MG63 (cell line): Measurements from ENCODE around the gene SCN4A. TPM values are rescaled to one million over a fixed set of nuclear protein-coding genes. Genes with fewer than 3 reads are reported as not detected.

ENCODE experiments used
- DNase-seq: peaks from one replicate; pipeline ENCODE4 v3.0.0-alpha.2; 2020
- H3K27me3 ChIP-seq: fragments of 250-450 bp; sonication (Bioruptor Pico); 2 replicates; pipeline ENCODE4 v1.5.1; 2020; ENCODE audit warnings: mild to moderate bottlenecking, moderate library complexity
- H3K36me3 ChIP-seq: fragments of 250-450 bp; sonication (Bioruptor Pico); 2 replicates; pipeline ENCODE4 v1.5.1; 2020; ENCODE audit warnings: mild to moderate bottlenecking, moderate library complexity
- H3K4me3 ChIP-seq: fragments of 250-450 bp; sonication (Bioruptor Pico); 2 replicates; pipeline ENCODE4 v1.5.1; 2020; ENCODE audit warnings: mild to moderate bottlenecking, moderate library complexity
- H3K9me3 ChIP-seq: fragments of 250-450 bp; sonication (Bioruptor Pico); 2 replicates; pipeline ENCODE4 v1.5.1; 2020; ENCODE audit warnings: mild to moderate bottlenecking, moderate library complexity
- total RNA-seq: library from RNA; depleted of rRNA; stranded (reverse); fragments of >200 nt; shearing (Covaris generic); gene quantifications from 2 replicates; pipeline ENCODE4 v1.2.3, GENCODE V29; 2014; ENCODE audit warnings: low replicate concordance

Gene SCN4A
- total RNA-seq, 1 experiment from 2014 or later: not detected

DNA sequence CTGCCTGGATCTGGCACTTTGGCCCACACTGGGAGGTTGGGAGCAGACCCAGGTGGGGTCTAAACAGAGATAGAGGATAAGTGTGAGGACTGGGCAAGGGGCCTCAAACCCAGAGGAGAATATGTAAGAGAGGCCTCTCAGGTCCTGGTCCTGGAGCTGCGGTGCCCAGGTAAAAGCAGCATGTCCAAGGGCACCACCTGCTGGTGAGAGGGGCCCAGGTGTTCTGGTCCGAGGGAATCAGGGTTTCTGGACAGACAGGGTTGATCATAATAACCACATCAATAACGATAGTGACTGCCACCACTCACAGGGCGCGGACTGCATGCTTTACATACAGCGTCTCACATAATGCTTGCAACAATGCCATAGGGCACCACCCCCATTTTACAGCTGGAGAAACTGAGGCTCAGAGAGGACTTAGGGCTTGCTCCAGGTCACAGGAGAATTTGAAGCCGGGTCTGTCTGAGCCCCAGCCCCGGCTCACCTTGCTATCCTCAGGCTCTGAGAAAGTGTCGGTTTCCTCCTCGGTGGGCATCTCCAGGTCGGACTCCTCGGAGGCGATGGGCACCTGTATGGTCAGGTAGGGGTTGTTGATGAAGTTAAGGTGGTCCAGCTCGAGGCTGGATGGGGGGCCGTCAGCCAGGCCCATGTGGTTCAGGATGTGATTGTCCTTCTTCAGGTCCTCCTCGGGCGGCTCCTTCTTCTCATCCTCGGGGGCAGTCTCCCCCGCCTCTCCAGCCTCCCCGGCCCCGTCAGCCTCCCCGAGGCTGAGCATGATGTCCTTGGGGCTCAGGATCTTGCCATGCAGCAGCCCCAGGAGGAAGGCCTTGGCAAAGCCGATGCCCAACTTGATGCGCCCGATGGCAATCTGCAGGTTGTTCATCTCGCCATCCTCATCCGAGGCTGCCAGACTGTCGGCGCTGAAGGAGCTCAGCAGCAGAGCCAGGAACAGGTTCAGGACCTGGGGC is 21.5 kb downstream of the SCN4A start:
- DNase-seq: no peak
- Histone ChIP-seq H3K4me3 (no peak overlapping the region), H3K9me3 (no peaks in the 10 kb centered on the region), H3K36me3 (no peaks in the 10 kb centered on the region), H3K27me3 (no peaks in the 10 kb centered on the region)

GRCh38 chr17:63949576-63950250 is 23.0 kb downstream of the SCN4A start:
- no peaks in the 10 kb centered on the region for H3K36me3 ChIP-seq
- no peak overlapping the region for H3K4me3 ChIP-seq
- H3K27me3 ChIP-seq: no peaks in the 10 kb centered on the region
- H3K9me3 ChIP-seq: no peaks in the 10 kb centered on the region
- no peak for DNase-seq

DNA sequence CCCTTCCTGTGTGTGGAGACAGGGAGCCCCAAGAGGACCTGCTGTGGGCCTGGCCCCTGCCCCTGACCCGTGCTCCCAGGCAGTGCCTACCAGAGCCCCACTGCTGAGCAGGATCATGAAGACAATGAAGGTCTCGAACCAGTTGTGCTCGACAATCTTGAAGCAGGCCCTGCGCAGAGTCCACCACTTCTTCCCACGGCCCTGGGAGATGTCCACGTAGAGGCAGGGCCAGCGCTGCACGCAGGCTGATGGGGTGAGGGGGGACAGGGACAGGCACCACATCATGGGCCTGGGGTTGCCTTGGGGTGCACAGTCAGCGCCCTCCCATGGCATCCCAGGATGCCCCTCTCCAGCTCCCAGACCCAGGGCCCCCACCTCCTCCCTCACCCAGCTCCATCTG is 24.2 kb downstream of the SCN4A start:
- DNase-seq: no peak
- Histone ChIP-seq H3K27me3 (no peaks in the 10 kb centered on the region), H3K9me3 (no peaks in the 10 kb centered on the region)

DNA sequence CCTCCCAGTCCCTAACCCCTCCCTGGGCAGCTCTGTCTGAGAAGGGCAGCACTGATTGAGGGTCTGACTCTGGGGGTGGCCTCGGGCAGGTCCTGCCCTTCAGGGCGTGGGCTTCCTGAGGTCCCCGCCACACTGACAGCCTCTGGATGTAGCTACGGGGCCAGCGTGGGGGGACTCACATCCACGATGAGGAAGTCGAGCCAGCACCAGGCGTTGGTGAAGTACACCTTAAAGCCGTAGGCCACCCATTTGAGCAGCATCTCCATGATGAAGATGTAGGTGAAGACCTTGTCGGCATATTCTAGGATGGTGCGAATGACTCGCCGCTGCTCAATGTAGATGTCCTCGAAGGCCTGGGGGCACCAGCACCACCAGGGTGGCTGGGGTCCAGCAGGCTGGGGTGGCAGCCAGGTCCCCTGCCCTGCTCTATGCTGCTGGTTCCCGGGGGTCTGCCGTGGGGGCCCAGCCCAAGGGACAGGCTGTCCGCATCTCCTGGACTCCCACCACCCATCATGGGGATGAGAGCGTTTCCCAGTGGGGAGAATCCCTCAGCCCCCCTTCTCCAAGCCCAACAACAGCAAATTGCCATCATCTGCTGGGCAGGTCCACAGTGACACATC is 24.9 kb downstream of the SCN4A start:
- Histone ChIP-seq H3K27me3 (no peaks in the 10 kb centered on the region), H3K4me3 (no peak overlapping the region), H3K9me3 (no peaks in the 10 kb centered on the region), H3K36me3 (no peaks in the 10 kb centered on the region)
- DNase-seq: no peak

More for the DNA sequence above, 24.2 kb downstream of the SCN4A start:
- Histone ChIP-seq H3K4me3 (no peak overlapping the region), H3K36me3 (no peaks in the 10 kb centered on the region)

DNA sequence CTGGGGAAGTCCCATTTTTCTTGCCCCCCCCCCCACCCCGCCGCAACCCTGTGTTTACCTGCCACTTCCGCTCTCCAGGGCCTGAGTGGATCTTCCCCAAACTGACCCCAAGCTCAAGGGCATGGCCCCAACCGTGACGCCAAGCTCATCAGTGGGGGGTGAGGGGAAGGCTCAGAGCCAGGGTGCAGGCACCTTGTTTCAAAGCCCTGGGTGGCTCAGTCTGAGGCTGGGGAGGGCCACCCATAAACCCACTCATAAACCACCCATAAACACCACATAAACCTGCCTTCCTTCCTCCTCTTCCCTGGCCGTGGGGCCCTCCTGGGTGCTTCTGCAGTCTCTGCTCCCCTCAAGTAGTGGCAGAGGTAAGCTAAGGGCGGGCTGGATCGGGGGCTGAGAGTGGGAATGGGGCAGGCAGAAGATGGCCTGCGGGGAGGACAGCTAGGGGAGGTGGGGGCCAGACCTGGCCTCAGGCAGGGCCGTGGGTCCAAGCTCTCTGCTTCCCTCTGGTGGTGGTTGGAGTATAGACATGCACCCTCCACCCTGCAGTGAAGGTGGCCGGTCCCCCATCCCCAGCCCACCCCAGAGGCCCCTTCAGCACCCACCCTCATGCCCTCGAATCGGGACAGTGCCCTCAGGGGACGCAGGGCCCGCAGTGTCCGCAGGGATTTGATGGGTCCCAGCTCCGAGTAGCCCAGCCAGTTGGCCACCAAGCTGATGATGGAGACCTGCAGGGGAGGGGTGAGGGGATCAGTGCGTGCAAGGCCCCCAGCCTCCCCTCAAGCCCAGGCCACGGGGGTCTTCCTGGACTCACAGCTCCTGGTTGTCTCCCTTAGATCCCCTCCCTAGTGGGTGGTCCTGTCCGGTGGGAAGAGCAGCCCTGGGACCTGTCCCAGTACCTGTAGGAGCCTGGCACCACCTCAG is 26.0 kb downstream of the SCN4A start:
- H3K27me3 ChIP-seq: no peaks in the 10 kb centered on the region
- no peaks in the 10 kb centered on the region for H3K9me3 ChIP-seq
- H3K4me3 ChIP-seq: no peak overlapping the region
- no peaks in the 10 kb centered on the region for H3K36me3 ChIP-seq
- DNase-seq: peak; percentile 44

DNA sequence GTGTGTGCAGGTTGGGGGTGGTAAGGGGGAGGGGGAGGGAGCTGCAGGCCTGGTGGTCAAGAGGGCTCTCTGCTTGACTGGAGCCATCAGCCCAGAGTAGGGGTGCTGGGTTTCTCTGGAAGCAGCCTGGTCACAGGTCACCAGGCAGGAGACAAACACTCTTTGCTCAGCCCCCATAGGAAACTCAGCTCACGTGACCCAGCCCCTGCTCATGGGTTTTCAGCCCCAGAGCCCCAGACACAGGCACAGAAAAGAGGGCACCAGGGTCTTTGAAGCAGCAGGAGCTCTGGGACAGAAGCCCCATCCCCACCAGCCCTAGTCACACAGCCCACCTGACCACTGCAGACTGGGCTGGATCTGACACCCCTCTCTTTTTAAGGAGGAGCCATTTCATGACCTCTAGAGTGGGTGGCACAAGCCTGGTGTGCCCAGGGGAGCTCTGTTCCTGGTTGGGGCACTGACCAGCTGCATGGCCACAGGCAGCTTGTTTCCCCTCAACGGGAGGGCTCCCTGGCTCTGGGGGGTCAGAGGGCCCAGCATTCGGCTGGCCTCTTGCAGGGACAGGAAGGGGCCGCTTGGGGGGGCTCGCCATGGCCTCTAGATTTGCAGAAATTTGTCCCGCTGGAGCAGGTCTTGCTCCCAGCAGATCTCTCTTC is 26.8 kb downstream of the SCN4A start:
- Histone ChIP-seq H3K36me3 (no peaks in the 10 kb centered on the region), H3K4me3 (no peak overlapping the region), H3K27me3 (no peaks in the 10 kb centered on the region), H3K9me3 (no peaks in the 10 kb centered on the region)
- no peak for DNase-seq

DNA sequence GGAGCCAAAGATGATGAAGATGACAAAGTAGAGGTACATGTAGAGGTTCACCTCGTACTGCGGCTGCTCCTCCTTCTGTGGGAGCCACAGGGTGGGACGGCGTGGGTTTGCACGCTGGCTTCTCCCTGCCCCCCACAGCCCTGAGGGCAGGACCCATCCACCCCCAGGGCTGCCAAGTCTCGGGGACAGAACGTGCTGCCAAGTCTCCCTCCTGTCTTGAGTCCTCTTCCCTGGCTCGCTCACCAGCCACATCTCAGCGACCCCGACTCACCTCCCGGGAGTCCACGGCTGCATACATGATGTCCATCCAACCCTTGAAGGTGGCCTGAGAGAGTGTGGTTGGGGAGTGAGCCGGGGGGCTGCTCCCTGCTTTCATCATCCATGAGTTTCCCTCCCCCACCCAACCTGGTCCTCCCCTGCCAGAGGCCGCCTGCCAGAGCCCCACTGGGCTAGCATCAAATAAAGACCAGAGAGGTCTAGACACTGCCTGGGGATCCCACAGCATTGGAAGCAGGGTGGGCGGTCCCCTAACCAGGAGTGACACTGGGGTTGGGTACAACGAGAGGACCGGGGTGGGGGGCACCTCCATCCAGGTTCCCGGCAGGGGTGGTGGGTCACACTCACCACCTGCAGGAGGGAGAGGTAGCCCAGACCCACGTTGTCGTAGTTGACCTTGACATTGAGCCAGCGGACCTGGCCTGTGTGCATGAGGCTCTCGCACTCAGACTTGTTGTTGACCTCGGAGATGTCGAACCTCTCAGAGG is 27.8 kb downstream of the SCN4A start:
- no peak for DNase-seq
- H3K9me3 ChIP-seq: no peaks in the 10 kb centered on the region
- H3K4me3 ChIP-seq: no peak overlapping the region
- no peaks in the 10 kb centered on the region for H3K27me3 ChIP-seq
- no peaks in the 10 kb centered on the region for H3K36me3 ChIP-seq

- no peaks in the 10 kb centered on the region for H3K9me3 ChIP-seq
- DNase-seq: no peak
- H3K36me3 ChIP-seq: no peaks in the 10 kb centered on the region
- H3K27me3 ChIP-seq: no peaks in the 10 kb centered on the region
- H3K4me3 ChIP-seq: no peak overlapping the region
Measured at GRCh38 chr17:63943745-63944144, 29.0 kb downstream of the SCN4A start.

GRCh38 chr17:63942309-63942985 is 30.3 kb downstream of the SCN4A start:
- DNase-seq: no peak
- Histone ChIP-seq H3K4me3 (no peak overlapping the region), H3K27me3 (no peaks in the 10 kb centered on the region), H3K9me3 (no peaks in the 10 kb centered on the region), H3K36me3 (no peaks in the 10 kb centered on the region)

GRCh38 chr17:63941751-63942150 is 31.0 kb downstream of the SCN4A start:
- Histone ChIP-seq H3K36me3 (no peaks in the 10 kb centered on the region), H3K9me3 (no peaks in the 10 kb centered on the region), H3K4me3 (no peak overlapping the region), H3K27me3 (no peaks in the 10 kb centered on the region)
- no peak for DNase-seq

DNA sequence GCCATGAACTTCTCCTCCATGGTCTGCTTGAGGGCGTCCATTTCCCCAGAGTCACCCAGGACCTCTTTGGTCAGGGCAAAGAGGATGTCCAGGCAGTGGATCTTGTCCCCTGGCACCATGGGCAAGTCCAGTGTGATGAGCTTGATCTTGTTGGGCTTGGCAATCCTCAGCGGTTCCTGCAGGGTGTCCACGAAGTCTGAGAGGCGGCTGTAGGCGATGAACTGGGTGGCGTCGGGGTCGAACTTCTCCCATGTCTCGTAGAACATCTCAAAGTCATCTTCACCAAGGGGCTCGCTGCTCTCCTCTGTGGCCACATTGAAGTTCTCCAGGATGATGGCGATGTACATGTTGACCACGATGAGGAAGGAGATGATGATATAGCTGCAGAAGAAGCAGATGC is 31.6 kb downstream of the SCN4A start:
- Histone ChIP-seq H3K27me3 (no peaks in the 10 kb centered on the region; the same call in 1 of the 2 replicates), H3K9me3 (no peaks in the 10 kb centered on the region), H3K4me3 (no peak overlapping the region), H3K36me3 (no peaks in the 10 kb centered on the region)
- DNase-seq: no peak

DNA sequence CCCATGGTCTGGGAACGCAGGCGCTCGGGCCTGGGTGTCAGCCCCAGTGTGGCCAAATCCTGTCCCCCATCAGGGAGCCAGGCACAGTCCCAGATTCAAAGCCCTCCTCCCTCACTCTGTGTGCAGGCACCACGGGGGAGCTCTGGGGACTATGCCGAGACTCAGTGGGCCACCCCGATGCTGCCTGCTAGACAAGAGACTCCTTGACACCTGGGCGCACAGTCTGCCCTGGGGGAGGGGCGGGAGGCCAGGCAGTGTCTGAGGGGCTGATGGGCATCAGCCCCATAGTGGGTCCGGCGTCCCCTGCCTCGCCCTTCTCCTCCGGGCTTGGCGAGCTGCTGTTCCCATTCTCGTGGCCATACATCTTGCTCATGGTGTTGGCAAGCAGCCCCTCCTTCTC is 32.1 kb downstream of the SCN4A start:
- Histone ChIP-seq H3K36me3 (no peaks in the 10 kb centered on the region), H3K27me3 (no peaks in the 10 kb centered on the region; the same call in 1 of the 2 replicates), H3K9me3 (no peaks in the 10 kb centered on the region), H3K4me3 (no peak overlapping the region)
- no peak for DNase-seq

- no peaks in the 10 kb centered on the region; the same call in 1 of the 2 replicates for H3K27me3 ChIP-seq
- no peak for DNase-seq
- H3K4me3 ChIP-seq: no peak overlapping the region
- H3K9me3 ChIP-seq: no peaks in the 10 kb centered on the region
- no peaks in the 10 kb centered on the region for H3K36me3 ChIP-seq
Measured at GRCh38 chr17:63939884-63940283, 32.8 kb downstream of the SCN4A start.

DNA sequence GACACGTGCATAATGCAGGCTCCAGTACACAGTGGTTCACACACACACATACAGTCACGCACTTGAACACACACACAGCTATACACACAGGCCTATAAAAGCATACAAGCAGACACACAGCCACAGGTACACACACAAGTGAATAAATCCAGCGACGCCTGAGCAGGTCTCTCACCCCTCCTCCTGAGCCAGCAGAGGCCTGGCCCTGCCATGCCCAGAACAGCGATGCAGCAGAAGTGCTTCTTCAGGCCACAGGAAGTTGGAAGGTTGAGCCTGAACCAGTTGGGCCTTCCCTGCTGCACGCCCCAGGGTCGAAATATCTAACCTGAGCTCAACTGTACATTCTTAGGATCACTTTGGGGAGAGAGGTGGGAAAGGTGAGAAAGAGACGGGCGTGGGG is 33.3 kb downstream of the SCN4A start:
- no peak overlapping the region for H3K4me3 ChIP-seq
- H3K27me3 ChIP-seq: no peaks in the 10 kb centered on the region; the same call in 1 of the 2 replicates
- H3K9me3 ChIP-seq: no peaks in the 10 kb centered on the region
- no peaks in the 10 kb centered on the region for H3K36me3 ChIP-seq
- DNase-seq: no peak

GRCh38 chr17:63937920-63938319 is 34.8 kb downstream of the SCN4A start:
- Histone ChIP-seq H3K4me3 (no peak overlapping the region), H3K27me3 (no peaks in the 10 kb centered on the region; the same call in 1 of the 2 replicates), H3K36me3 (no peaks in the 10 kb centered on the region), H3K9me3 (no peaks in the 10 kb centered on the region)
- DNase-seq: no peak
